Gastrocnemius medialis (tissue), 4 donors: ENCODE results near the gene SPON1.

Source experiments
- POLR2A ChIP-seq, 2 donors: fragments of 450-650 bp; IDR thresholded peaks; one replicate each; pipeline ENCODE4 v1.6.1; 2017; ENCODE audit warnings: antibody characterized with exemption in 2 of 2, mild to moderate bottlenecking in 2 of 2, moderate library complexity in 2 of 2
- TF ChIP-seq, protein P1 (sequence below), 5 experiments: fragments of 450-650 bp in 3 of 5; fragments of 200-600 bp in 2 of 5; sonication (generic) in 2 of 5; IDR thresholded peaks in 4 of 5; conservative IDR thresholded peaks in 1 of 5; 1 replicate in 4 of 5; 2 replicates in 1 of 5; pipeline ENCODE4 v1.5.1; 2016 to 2019; ENCODE audit warnings: antibody characterized with exemption in 5 of 5, mild to moderate bottlenecking in 3 of 5, moderate library complexity in 3 of 5

GRCh38 chr11:13997881-13998280, 35.4 kb downstream of the SPON1 start:
- TF ChIP-seq, protein P1, sequence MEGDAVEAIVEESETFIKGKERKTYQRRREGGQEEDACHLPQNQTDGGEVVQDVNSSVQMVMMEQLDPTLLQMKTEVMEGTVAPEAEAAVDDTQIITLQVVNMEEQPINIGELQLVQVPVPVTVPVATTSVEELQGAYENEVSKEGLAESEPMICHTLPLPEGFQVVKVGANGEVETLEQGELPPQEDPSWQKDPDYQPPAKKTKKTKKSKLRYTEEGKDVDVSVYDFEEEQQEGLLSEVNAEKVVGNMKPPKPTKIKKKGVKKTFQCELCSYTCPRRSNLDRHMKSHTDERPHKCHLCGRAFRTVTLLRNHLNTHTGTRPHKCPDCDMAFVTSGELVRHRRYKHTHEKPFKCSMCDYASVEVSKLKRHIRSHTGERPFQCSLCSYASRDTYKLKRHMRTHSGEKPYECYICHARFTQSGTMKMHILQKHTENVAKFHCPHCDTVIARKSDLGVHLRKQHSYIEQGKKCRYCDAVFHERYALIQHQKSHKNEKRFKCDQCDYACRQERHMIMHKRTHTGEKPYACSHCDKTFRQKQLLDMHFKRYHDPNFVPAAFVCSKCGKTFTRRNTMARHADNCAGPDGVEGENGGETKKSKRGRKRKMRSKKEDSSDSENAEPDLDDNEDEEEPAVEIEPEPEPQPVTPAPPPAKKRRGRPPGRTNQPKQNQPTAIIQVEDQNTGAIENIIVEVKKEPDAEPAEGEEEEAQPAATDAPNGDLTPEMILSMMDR (IDR thresholded peaks at IDR 0.05 in 4 of 5, conservative IDR thresholded peaks at IDR 0.05 in 1 of 5), result no peak
- no peak for TF ChIP-seq POLR2A (IDR thresholded peaks at IDR 0.05)
